ENCODE measurements around the gene SLC35G4.

GRCh38 chr18:11587846-11588245 is 21.6 kb upstream of the SLC35G4 start:
- TF ChIP-seq CTCF (IDR thresholded peaks at IDR 0.05) (no peak), POLR2A (IDR thresholded peaks at IDR 0.05) (no peak)
